ENCODE results near the gene CIAO3.

GRCh38 chr16:764184-764750 lies 23.5 kb upstream of the CIAO3 start:
- TF ChIP-seq, protein P1, sequence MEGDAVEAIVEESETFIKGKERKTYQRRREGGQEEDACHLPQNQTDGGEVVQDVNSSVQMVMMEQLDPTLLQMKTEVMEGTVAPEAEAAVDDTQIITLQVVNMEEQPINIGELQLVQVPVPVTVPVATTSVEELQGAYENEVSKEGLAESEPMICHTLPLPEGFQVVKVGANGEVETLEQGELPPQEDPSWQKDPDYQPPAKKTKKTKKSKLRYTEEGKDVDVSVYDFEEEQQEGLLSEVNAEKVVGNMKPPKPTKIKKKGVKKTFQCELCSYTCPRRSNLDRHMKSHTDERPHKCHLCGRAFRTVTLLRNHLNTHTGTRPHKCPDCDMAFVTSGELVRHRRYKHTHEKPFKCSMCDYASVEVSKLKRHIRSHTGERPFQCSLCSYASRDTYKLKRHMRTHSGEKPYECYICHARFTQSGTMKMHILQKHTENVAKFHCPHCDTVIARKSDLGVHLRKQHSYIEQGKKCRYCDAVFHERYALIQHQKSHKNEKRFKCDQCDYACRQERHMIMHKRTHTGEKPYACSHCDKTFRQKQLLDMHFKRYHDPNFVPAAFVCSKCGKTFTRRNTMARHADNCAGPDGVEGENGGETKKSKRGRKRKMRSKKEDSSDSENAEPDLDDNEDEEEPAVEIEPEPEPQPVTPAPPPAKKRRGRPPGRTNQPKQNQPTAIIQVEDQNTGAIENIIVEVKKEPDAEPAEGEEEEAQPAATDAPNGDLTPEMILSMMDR (IDR thresholded peaks at IDR 0.05): no peak
- TF ChIP-seq ZFX (IDR thresholded peaks at IDR 0.05; ENCODE audit: borderline replicate concordance): no peak

Measured in 22Rv1 (cell line).